Measurements from ENCODE around the gene SYNE1. TPM values are rescaled to one million over a fixed set of nuclear protein-coding genes. Genes with fewer than 3 reads are reported as not detected.

Gene SYNE1
- total and polyA plus RNA-seq, 8 donors: 79.1 to 201 (median 104) TPM

GRCh38 chr6:152351742-152352141, 285.4 kb downstream of the SYNE1 start:
- Histone ChIP-seq H3K9me3 (no peaks in the 10 kb centered on the region), H3K27ac (no peak overlapping the region), H3K36me3 (peaks cover 0 to 83% of the 10 kb centered on the region in 2 donors), H3K4me3 (no peak overlapping the region), H3K27me3 (no peaks in the 10 kb centered on the region), H3K4me1 (no peaks in the 10 kb centered on the region)
- intact Hi-C loops (cut with DNase I): no loop called here
- ATAC-seq (no peak), DNase-seq (no peak)
- no peak for TF ChIP-seq CTCF (IDR thresholded peaks at IDR 0.05)

GRCh38 chr6:152351110-152351509, 286.1 kb downstream of the SYNE1 start:
- Histone ChIP-seq H3K4me1 (no peaks in the 10 kb centered on the region), H3K36me3 (peaks cover 0 to 88% of the 10 kb centered on the region in 2 donors), H3K4me3 (no peak overlapping the region), H3K27ac (no peak overlapping the region), H3K27me3 (no peaks in the 10 kb centered on the region), H3K9me3 (no peaks in the 10 kb centered on the region)
- no peak for TF ChIP-seq CTCF (IDR thresholded peaks at IDR 0.05)
- ATAC-seq: no peak
- DNase-seq: no peak
- intact Hi-C loops (cut with DNase I): no loop called here

- no peak overlapping the region for H3K27ac ChIP-seq
- no peak for TF ChIP-seq CTCF (IDR thresholded peaks at IDR 0.05)
- no peak for DNase-seq
- H3K4me3 ChIP-seq: no peak overlapping the region
- H3K27me3 ChIP-seq: no peaks in the 10 kb centered on the region
- no peaks in the 10 kb centered on the region for H3K4me1 ChIP-seq
- ATAC-seq: no peak
- H3K36me3 ChIP-seq: peaks cover 0 to 94% of the 10 kb centered on the region in 2 donors
- intact Hi-C loops (cut with DNase I): no loop called here
- H3K9me3 ChIP-seq: no peaks in the 10 kb centered on the region
Observed at GRCh38 chr6:152348116-152348515, 289.0 kb downstream of the SYNE1 start.

GRCh38 chr6:152343735-152344360, 293.3 kb downstream of the SYNE1 start:
- no peak overlapping the region for H3K4me3 ChIP-seq
- intact Hi-C loops (cut with DNase I): no loop called here
- peaks cover 0 to 93% of the 10 kb centered on the region in 2 donors for H3K36me3 ChIP-seq
- no peaks in the 10 kb centered on the region for H3K27me3 ChIP-seq
- no peaks in the 10 kb centered on the region for H3K4me1 ChIP-seq
- H3K9me3 ChIP-seq: no peaks in the 10 kb centered on the region
- no peak overlapping the region for H3K27ac ChIP-seq
- ATAC-seq (no peak), DNase-seq (no peak)
- TF ChIP-seq CTCF (IDR thresholded peaks at IDR 0.05): no peak

GRCh38 chr6:152341596-152341995, 295.6 kb downstream of the SYNE1 start:
- Histone ChIP-seq H3K27me3 (no peaks in the 10 kb centered on the region), H3K4me1 (no peaks in the 10 kb centered on the region), H3K27ac (no peak overlapping the region), H3K9me3 (no peaks in the 10 kb centered on the region), H3K4me3 (no peak overlapping the region), H3K36me3 (peaks cover 0 to 93% of the 10 kb centered on the region in 2 donors)
- ATAC-seq (no peak), DNase-seq (no peak)
- intact Hi-C loops (cut with DNase I): no loop called here
- TF ChIP-seq CTCF (IDR thresholded peaks at IDR 0.05): no peak

Measured in left lung (tissue), 10 donors.